Loucy (cell line): ENCODE measurements around the gene KDM5A.

Source experiments
- EZH2phosphoT487 ChIP-seq: fragments of 200-600 bp; IDR thresholded peaks from 2 replicates; pipeline ENCODE4 v1.6.1; 2018; ENCODE audit warnings: antibody characterized with exemption, mild to moderate bottlenecking, moderate library complexity, borderline replicate concordance
- TF ChIP-seq, protein P1 (sequence below): fragments of 200-600 bp; sonication (generic); conservative IDR thresholded peaks from 2 replicates; pipeline ENCODE4 v1.5.1; 2014; ENCODE audit warnings: mild to moderate bottlenecking, antibody characterized with exemption, low read length

DNA sequence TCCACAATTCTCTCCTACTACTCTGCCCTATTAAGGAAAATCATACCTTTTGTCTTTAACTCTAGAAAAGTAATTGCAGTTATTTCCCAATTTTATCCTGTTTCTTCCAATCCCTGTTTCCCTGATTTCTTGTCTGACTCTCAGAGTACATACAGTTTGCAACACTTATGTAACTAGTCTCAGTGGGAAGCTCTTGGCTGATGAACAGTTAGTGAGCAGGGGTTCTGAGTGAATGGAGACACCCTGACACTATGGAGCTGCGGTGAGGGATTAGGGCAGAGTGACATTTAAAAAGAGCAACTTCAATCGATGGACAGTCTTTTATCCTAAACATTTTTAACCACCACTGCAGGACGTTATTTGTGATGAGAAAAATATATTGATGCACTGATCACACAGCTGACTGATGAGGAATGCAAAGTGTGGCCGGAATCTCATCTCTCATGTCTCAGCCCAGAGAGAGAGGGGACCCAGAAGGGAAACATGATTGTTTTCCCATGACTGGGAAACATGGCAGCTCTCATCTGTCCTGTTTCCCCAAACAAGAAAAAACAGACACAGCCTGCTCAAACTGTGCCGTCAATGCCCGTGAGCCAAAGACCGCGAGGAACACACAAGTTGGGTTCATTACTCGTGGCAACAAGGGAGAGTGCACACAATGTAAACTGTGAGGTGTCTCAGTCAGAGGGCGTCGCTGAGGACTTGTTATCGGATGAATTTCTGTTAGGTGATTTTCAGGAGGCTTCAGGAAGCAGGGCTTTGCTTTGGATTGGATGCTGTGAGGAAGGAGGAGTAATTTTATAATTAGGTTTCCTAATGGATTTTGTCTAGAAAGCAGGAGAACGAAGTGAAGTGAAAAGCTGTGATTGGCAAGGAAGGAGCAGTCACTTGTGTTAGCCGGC is 121.3 kb downstream of the KDM5A start:
- TF ChIP-seq, protein P1, sequence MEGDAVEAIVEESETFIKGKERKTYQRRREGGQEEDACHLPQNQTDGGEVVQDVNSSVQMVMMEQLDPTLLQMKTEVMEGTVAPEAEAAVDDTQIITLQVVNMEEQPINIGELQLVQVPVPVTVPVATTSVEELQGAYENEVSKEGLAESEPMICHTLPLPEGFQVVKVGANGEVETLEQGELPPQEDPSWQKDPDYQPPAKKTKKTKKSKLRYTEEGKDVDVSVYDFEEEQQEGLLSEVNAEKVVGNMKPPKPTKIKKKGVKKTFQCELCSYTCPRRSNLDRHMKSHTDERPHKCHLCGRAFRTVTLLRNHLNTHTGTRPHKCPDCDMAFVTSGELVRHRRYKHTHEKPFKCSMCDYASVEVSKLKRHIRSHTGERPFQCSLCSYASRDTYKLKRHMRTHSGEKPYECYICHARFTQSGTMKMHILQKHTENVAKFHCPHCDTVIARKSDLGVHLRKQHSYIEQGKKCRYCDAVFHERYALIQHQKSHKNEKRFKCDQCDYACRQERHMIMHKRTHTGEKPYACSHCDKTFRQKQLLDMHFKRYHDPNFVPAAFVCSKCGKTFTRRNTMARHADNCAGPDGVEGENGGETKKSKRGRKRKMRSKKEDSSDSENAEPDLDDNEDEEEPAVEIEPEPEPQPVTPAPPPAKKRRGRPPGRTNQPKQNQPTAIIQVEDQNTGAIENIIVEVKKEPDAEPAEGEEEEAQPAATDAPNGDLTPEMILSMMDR, result no peak
- no peak for TF ChIP-seq EZH2phosphoT487
